Measurements from ENCODE around the gene NLN.

Gene NLN

GRCh38 chr5:65682148-65682547 is 39.9 kb upstream of the NLN start:
- ATAC-seq (ENCODE audit: insufficient read depth, low read depth) (no peak), DNase-seq (no peak)
- Histone ChIP-seq H3K27ac (ENCODE audit: low read length) (no peak overlapping the region), H3K36me3 (ENCODE audit: insufficient read depth, low read length) (peaks cover 21% of the 10 kb centered on the region; the same call in 1 of the 2 replicates), H3K4me2 (ENCODE audit: insufficient read depth, low read length) (no peak overlapping the region), H3K9ac (ENCODE audit: low read depth, low read length) (no peak overlapping the region), H3K27me3 (ENCODE audit: insufficient read depth, low read length, poor library complexity) (no peaks in the 10 kb centered on the region), H2AFZ (ENCODE audit: low read depth, low read length) (no peak overlapping the region), H3K9me3 (ENCODE audit: insufficient read depth, low read length, severe bottlenecking) (no peaks in the 10 kb centered on the region), H3K4me1 (ENCODE audit: insufficient read depth, low read length) (no peaks in the 10 kb centered on the region), H4K20me1 (ENCODE audit: insufficient read depth, low read length) (no peaks in the 10 kb centered on the region), H3K4me3 (ENCODE audit: low read depth in 1 of 2, low read length in 2 of 2) (no peak overlapping the region), H3K79me2 (ENCODE audit: insufficient read depth, low read length) (no peaks in the 10 kb centered on the region)
- TF ChIP-seq CTCF (IDR thresholded peaks at IDR 0.05; ENCODE audit: borderline replicate concordance, extremely low read depth, low read length, poor library complexity, severe bottlenecking) (no peak), EZH2 (IDR thresholded peaks at IDR 0.05; ENCODE audit: borderline replicate concordance, low read depth, low read length, severe bottlenecking) (no peak)

- Histone ChIP-seq H3K9me3 (ENCODE audit: insufficient read depth, low read length, severe bottlenecking) (no peaks in the 10 kb centered on the region), H3K36me3 (ENCODE audit: insufficient read depth, low read length) (no peaks in the 10 kb centered on the region; the same call in 1 of the 2 replicates), H4K20me1 (ENCODE audit: insufficient read depth, low read length) (no peaks in the 10 kb centered on the region), H3K27ac (ENCODE audit: low read length) (no peak overlapping the region), H3K79me2 (ENCODE audit: insufficient read depth, low read length) (no peaks in the 10 kb centered on the region), H3K4me2 (ENCODE audit: insufficient read depth, low read length) (no peak overlapping the region), H3K4me1 (ENCODE audit: insufficient read depth, low read length) (no peaks in the 10 kb centered on the region), H3K27me3 (ENCODE audit: insufficient read depth, low read length, poor library complexity) (no peaks in the 10 kb centered on the region), H3K4me3 (ENCODE audit: low read depth in 1 of 2, low read length in 2 of 2) (no peak overlapping the region), H3K9ac (ENCODE audit: low read depth, low read length) (no peak overlapping the region), H2AFZ (ENCODE audit: low read depth, low read length) (no peak overlapping the region)
- no peak for TF ChIP-seq CTCF (IDR thresholded peaks at IDR 0.05; ENCODE audit: borderline replicate concordance, extremely low read depth, low read length, poor library complexity, severe bottlenecking)
- no peak for TF ChIP-seq EZH2 (IDR thresholded peaks at IDR 0.05; ENCODE audit: borderline replicate concordance, low read depth, low read length, severe bottlenecking)
- no peak for DNase-seq
- ATAC-seq (ENCODE audit: insufficient read depth, low read depth): no peak
Measured at GRCh38 chr5:65693121-65693520, 28.9 kb upstream of the NLN start.

GRCh38 chr5:65695162-65695755 is 26.7 kb upstream of the NLN start:
- Histone ChIP-seq H3K4me2 (ENCODE audit: insufficient read depth, low read length) (no peak overlapping the region), H3K79me2 (ENCODE audit: insufficient read depth, low read length) (no peaks in the 10 kb centered on the region), H3K4me1 (ENCODE audit: insufficient read depth, low read length) (no peaks in the 10 kb centered on the region), H3K9me3 (ENCODE audit: insufficient read depth, low read length, severe bottlenecking) (no peaks in the 10 kb centered on the region), H2AFZ (ENCODE audit: low read depth, low read length) (no peak overlapping the region), H3K27me3 (ENCODE audit: insufficient read depth, low read length, poor library complexity) (no peaks in the 10 kb centered on the region), H3K36me3 (ENCODE audit: insufficient read depth, low read length) (no peaks in the 10 kb centered on the region; the same call in 1 of the 2 replicates), H3K9ac (ENCODE audit: low read depth, low read length) (no peak overlapping the region), H3K27ac (ENCODE audit: low read length) (no peak overlapping the region), H3K4me3 (ENCODE audit: low read depth in 1 of 2, low read length in 2 of 2) (no peak overlapping the region), H4K20me1 (ENCODE audit: insufficient read depth, low read length) (no peaks in the 10 kb centered on the region)
- DNase-seq (no peak), ATAC-seq (ENCODE audit: insufficient read depth, low read depth) (no peak)
- TF ChIP-seq CTCF (IDR thresholded peaks at IDR 0.05; ENCODE audit: borderline replicate concordance, extremely low read depth, low read length, poor library complexity, severe bottlenecking) (no peak), EZH2 (IDR thresholded peaks at IDR 0.05; ENCODE audit: borderline replicate concordance, low read depth, low read length, severe bottlenecking) (no peak)

Data from DND-41 (cell line).